Bronchial epithelial cell (primary cell): ENCODE data around the gene SLC12A9. TPM values are rescaled to one million over a fixed set of nuclear protein-coding genes. Genes with fewer than 3 reads are reported as not detected.
"Not testable (repeated sequence)": the region's sequence is repeated elsewhere in the genome, so short reads cannot be mapped to it uniquely, and the experiment has no call there.

Experiments
- DNase-seq: peaks from one replicate; pipeline ENCODE4 v3.0.0-alpha.2; 2010; ENCODE audit warnings: low read depth
- FAIRE-seq: peaks from 2 replicates; lab custom pipeline; 2011; peaks lifted over from hg19 to GRCh38; lab: Jason Lieb, UNC
- H3K27me3 ChIP-seq: 2 replicates; pipeline ENCODE4 v1.5.1; 2011; ENCODE audit warnings: low read length; ENCODE audit not compliant: control insufficient read depth, insufficient read depth
- H3K36me3 ChIP-seq: 2 replicates; pipeline ENCODE4 v1.5.1; 2011; ENCODE audit warnings: low read length; ENCODE audit not compliant: control insufficient read depth, insufficient read depth
- H3K4me3 ChIP-seq: 2 replicates; pipeline ENCODE4 v1.5.1; 2011; ENCODE audit warnings: mild to moderate bottlenecking, low read depth, low read length, control low read depth
- total RNA-seq: library from RNA; depleted of rRNA; stranded (reverse); fragments of >200 nt; gene quantifications from 2 replicates; pipeline ENCODE4 v1.2.1, GENCODE V29; 2014
- TF ChIP-seq, protein P1 (sequence below): IDR thresholded peaks from 2 replicates; pipeline ENCODE4 v1.5.1; 2011; ENCODE audit warnings: mild to moderate bottlenecking, moderate library complexity, low read length, control low read depth, inconsistent platforms; ENCODE audit not compliant: insufficient read depth, severe bottlenecking

Gene SLC12A9
- total RNA-seq, 1 donor from 2014 or later, result 7.6 TPM

GRCh38 chr7:100902638-100903037, 50.1 kb downstream of the SLC12A9 start:
- TF ChIP-seq, protein P1, sequence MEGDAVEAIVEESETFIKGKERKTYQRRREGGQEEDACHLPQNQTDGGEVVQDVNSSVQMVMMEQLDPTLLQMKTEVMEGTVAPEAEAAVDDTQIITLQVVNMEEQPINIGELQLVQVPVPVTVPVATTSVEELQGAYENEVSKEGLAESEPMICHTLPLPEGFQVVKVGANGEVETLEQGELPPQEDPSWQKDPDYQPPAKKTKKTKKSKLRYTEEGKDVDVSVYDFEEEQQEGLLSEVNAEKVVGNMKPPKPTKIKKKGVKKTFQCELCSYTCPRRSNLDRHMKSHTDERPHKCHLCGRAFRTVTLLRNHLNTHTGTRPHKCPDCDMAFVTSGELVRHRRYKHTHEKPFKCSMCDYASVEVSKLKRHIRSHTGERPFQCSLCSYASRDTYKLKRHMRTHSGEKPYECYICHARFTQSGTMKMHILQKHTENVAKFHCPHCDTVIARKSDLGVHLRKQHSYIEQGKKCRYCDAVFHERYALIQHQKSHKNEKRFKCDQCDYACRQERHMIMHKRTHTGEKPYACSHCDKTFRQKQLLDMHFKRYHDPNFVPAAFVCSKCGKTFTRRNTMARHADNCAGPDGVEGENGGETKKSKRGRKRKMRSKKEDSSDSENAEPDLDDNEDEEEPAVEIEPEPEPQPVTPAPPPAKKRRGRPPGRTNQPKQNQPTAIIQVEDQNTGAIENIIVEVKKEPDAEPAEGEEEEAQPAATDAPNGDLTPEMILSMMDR, result no peak
- Histone ChIP-seq H3K4me3 (no peak overlapping the region), H3K27me3 (peaks cover 2% of the 10 kb centered on the region), H3K36me3 (no peaks in the 10 kb centered on the region)
- no peak for FAIRE-seq
- no peak for DNase-seq

DNA sequence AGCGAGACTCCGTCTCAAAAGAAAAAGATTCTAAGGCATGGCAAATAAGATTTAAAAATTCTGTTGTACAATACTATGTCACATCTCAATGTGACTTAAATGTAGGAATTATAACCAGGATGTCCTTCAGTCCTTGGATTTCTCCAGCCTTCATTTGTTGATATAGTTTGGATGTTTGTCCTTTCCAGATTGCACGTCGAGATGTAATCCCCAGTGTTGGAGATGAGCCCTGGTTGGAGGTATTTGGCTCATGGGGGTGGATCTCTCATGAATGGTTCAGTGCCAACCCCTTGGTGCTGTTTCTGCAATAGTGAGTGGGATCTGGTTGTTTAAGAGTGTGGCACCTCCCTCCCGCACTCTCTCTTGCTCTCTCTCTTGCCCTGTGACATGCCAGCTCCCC, 56.0 kb downstream of the SLC12A9 start:
- TF ChIP-seq, protein P1, result no peak
- Histone ChIP-seq H3K27me3 (no peaks in the 10 kb centered on the region), H3K4me3 (no peak overlapping the region), H3K36me3 (no peaks in the 10 kb centered on the region)
- no peak for FAIRE-seq
- DNase-seq, result no peak

DNA sequence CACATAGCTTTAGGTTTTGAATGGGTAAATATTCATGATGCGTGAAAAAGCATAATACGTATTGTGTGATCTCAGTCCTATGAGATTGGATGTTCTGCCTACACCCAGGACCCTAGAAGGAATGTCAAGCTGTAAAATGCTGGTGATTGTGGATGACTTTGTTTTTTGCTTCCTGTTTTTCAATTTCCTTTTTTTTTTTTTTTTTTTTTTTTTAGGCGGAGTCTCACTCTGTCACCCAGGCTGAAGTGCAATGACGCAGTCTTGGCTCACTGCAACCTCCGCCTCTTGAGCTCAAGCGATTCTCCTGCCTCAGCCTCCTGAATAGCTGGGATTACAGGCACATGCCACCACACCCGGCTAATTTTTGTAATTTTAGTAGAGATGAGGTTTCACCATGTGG, 57.9 kb downstream of the SLC12A9 start:
- not testable (repeated sequence) for H3K4me3 ChIP-seq, H3K36me3 ChIP-seq, DNase-seq, H3K27me3 ChIP-seq, FAIRE-seq

GRCh38 chr7:100911484-100911883, 59.0 kb downstream of the SLC12A9 start:
- no peak overlapping the region for H3K4me3 ChIP-seq
- TF ChIP-seq, protein P1, result no peak
- DNase-seq (no peak), FAIRE-seq (no peak)
- H3K36me3 ChIP-seq, result no peaks in the 10 kb centered on the region
- no peaks in the 10 kb centered on the region for H3K27me3 ChIP-seq

DNA sequence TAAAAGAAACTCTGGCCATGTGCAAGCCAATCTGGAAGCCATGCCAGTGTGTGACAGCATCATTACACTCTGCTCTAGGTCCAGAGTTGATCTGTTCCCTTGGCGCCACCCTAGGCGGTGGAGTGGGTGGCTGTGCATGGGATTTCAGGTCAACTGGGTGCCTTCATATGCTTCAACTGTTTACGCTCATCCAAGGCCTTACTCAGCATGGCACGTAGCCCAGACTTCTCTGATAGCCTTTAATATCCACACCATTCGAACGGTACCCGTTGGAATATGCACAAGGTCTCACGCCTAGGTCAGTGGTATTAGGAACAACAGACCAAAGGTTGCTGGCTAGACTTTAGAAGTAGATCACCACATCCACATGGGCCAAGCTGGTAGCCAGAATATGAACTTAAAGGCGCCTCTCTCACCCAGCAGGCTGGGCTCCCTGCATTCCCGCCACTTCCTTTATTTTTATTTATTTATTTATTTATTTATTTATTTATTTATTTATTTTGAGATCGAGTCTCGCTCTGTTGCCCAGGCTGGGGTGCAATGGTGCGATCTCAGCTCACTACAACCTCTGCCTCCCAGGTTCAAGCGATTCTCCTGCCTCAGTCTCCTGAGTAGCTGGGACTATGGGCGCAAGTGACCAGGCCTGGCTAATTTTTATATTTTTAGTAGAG, 61.8 kb downstream of the SLC12A9 start:
- TF ChIP-seq, protein P1, result no peak
- H3K36me3 ChIP-seq, result no peaks in the 10 kb centered on the region
- no peak overlapping the region for H3K4me3 ChIP-seq
- FAIRE-seq (peak; percentile 36), DNase-seq (no peak)
- no peaks in the 10 kb centered on the region for H3K27me3 ChIP-seq

- TF ChIP-seq, protein P1, result no peak
- DNase-seq (peak; percentile 81), FAIRE-seq (no peak)
- Histone ChIP-seq H3K4me3 (no peak overlapping the region), H3K27me3 (no peaks in the 10 kb centered on the region), H3K36me3 (no peaks in the 10 kb centered on the region)
Measured at GRCh38 chr7:100914879-100915447, 62.5 kb downstream of the SLC12A9 start.

Other genes with a start within 250 kb of the SLC12A9 start
- 1.8 and 1.9 TPM in 2 replicates for gene MOSPD3, start 240.2 kb upstream of the SLC12A9 start, total RNA-seq
- gene TFR2, start 211.2 kb upstream of the SLC12A9 start, total RNA-seq, result 0.13 TPM in 1 of 2 replicates, not detected in the other
- not detected in 2 replicates for gene ACTL6B, start 196.3 kb upstream of the SLC12A9 start, total RNA-seq
- 66.1 and 88.7 TPM in 2 replicates for gene GNB2, start 179.0 kb upstream of the SLC12A9 start, total RNA-seq
- gene GIGYF1, start 158.5 kb upstream of the SLC12A9 start, total RNA-seq, result 9.9 and 14.2 TPM in 2 replicates
- 33.8 and 40.8 TPM in 2 replicates for gene POP7, start 146.6 kb upstream of the SLC12A9 start, total RNA-seq
- not detected in 2 replicates for gene EPO, start 132.2 kb upstream of the SLC12A9 start, total RNA-seq
- not detected in 2 replicates for gene ZAN, start 119.1 kb upstream of the SLC12A9 start, total RNA-seq
- gene EPHB4, start 25.2 kb upstream of the SLC12A9 start, total RNA-seq, result 104 and 153 TPM in 2 replicates
- 33.0 and 70.3 TPM in 2 replicates for gene TRIP6, start 14.7 kb downstream of the SLC12A9 start, total RNA-seq
- 26.9 and 29.3 TPM in 2 replicates for gene SRRT, start 22.4 kb downstream of the SLC12A9 start, total RNA-seq
- gene UFSP1, start 37.0 kb downstream of the SLC12A9 start, total RNA-seq, result 4.2 and 4.7 TPM in 2 replicates
- gene ACHE, start 43.2 kb downstream of the SLC12A9 start, total RNA-seq, result 0.13 TPM in 1 of 2 replicates, not detected in the other
- gene MUC3A, start 96.8 kb downstream of the SLC12A9 start, total RNA-seq, result under 0.01 TPM in 1 of 2 replicates, not detected in the other
- under 0.01 TPM in 2 replicates for gene MUC12, start 116.9 kb downstream of the SLC12A9 start, total RNA-seq
- not detected in 2 replicates for gene MUC17, start 167.4 kb downstream of the SLC12A9 start, total RNA-seq
- gene TRIM56, start 232.8 kb downstream of the SLC12A9 start, total RNA-seq, result 6.6 and 12.5 TPM in 2 replicates